NCI-H82 treated with DMSO at 0.1 percent for 48 hours (cell line): ENCODE measurements around the gene KCNG4.
A peak's percentile ranks its signal among the peaks of the same experiment; 100 is the strongest.

Experiments
- DNase-seq: peaks from one replicate; lab custom pipeline; 2025; ENCODE audit not compliant: unreplicated experiment; lab: John Stamatoyannopoulos, UW

KCNG4 gene, protein sequence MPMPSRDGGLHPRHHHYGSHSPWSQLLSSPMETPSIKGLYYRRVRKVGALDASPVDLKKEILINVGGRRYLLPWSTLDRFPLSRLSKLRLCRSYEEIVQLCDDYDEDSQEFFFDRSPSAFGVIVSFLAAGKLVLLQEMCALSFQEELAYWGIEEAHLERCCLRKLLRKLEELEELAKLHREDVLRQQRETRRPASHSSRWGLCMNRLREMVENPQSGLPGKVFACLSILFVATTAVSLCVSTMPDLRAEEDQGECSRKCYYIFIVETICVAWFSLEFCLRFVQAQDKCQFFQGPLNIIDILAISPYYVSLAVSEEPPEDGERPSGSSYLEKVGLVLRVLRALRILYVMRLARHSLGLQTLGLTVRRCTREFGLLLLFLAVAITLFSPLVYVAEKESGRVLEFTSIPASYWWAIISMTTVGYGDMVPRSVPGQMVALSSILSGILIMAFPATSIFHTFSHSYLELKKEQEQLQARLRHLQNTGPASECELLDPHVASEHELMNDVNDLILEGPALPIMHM

GRCh38 chr16:84239909-84240308 lies at the start of gene KCNG4:
Gene KCNG4 (minus strand): TSS chr16:84240012. CDS start chr16:84237485, 2,527 bp downstream.
- peak; percentile 50 for DNase-seq

DNA sequence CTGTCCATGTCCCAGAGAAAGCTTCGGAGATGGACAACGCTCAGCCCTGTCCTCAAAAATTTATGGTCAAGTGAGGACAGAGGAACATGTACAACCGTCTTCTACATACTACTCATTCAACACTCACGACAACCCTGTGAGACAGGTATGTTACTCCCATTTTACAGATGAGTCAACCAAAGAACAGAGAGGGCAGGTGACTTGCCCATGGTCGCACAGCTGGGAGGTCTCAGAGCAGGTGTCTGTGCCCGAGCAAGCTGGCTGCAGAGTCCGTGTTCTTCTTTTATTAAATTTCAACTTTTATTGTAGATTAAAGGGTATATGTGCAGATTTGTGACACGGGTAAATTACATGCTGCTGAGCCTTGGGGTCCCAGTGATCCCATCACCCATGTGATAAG lies 49.1 kb upstream of the KCNG4 start:
- DNase-seq: no peak

DNA sequence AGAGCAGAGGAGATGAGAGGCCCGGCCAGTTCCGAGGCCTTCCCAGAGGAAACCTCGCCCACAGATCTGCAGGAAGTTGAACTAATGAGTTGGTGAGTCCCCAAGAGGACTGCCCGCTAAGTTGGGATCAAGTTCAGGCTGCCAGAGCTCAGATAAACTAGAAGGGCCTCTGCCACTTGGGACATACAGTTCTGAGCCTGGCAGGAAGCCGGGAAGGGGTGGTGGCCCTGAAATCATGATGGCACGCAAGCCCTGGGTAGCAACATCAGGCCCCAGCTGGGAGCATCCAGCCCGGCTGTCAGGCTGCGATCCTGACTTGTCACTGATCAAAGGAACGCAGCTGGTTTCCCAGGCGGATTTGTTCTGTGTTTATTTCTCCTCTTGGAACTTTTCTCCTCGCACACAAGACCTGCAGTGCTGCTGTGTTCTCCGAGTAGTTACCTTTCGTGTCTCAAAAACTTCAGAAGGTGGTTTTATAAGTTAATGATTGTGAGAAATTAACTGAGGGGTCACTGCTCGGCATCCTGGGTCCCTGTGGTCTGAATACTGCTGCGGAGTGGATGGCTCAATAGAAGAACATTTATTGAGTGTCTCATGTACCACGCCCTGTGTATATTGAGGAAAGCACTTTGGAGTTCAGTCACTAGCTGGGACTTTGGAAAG lies 46.9 kb upstream of the KCNG4 start:
- no peak for DNase-seq

GRCh38 chr16:84284154-84284722 lies 44.4 kb upstream of the KCNG4 start:
- DNase-seq: peak; percentile 23

- DNase-seq: no peak
Measured at GRCh38 chr16:84283314-84284153, 43.7 kb upstream of the KCNG4 start.

DNA sequence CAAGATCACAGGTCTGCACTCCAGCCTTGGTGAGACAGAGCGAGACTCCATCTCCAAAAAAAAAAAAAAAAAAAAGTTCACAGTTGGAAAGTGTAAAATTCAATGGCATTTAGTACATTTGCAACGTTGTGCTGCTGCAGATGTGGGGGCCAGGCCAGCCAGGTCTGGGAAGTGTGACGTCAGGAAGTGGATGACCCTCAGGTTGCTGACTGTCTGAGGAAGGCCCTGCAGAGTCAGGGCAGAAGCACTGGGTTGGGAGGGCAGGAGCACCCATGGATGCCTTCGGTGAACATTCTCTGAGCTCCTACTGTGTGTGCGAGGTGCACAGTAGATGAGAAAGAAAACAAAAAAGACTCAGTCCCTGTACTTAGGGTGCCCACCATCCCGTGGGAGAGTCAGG lies 42.7 kb upstream of the KCNG4 start:
- no peak for DNase-seq

GRCh38 chr16:84281074-84281473 lies 41.3 kb upstream of the KCNG4 start:
- DNase-seq: no peak

DNA sequence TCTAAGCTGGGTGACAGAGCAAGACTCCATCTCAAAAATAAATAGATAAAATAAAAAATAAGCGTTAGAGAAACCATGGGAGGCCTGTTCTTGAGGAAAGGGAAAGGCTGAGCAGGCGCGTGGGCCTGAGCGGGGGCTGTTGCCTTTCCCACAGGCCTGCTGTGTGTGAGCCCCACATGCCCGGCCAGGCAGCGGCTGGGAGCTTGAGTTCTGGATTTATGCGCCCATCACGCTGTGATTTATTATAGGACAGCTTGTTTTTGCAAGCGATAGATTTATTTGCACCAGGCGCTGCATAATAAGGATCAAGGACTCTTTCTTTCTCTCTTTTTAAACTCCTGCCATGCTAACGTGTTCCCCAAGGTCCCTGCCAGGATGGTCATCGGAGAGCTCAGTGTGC lies 40.1 kb upstream of the KCNG4 start:
- no peak for DNase-seq

DNA sequence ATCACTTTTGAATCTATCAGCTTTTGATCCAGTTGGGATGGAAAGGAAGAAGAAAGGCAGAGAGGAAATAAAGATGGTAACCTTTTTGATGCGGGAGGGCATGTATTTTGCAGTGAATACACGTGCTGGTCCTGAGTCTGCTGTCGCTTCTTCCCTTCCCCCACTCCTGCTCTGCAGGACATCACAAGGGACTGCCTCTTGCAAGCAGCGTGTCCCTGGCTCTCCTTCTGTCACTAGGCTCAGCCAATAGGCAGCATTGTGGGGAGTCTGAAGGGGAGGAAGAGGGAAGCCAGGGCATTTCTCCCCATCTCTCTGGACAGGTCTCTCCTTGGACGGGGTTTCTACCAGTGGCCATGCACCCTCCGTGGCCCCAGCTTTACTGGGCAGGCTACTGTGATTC lies 39.2 kb upstream of the KCNG4 start:
- peak; percentile 72 for DNase-seq

DNA sequence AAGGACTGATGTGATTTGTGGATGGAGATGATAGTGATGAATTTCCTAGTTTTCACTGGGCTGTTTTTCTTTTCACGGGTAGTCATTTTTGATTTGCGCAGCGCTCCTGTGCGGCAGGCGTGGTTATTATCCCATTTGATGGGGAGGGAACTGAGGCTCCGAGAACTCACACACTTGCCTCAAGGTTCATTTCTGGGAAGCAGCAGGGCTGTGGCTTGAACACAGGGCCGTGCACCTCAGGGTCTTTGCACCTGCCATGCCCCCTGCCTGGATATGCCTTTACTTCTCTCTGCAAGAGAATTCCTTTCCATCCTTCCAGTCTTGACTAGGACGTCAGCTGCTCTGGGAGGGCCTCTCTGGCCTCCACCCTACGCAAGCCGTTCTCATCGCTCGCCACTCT lies 38.5 kb upstream of the KCNG4 start:
- DNase-seq: no peak

- DNase-seq: peak; percentile 31
Measured at GRCh38 chr16:84277244-84277823, 37.5 kb upstream of the KCNG4 start.

DNA sequence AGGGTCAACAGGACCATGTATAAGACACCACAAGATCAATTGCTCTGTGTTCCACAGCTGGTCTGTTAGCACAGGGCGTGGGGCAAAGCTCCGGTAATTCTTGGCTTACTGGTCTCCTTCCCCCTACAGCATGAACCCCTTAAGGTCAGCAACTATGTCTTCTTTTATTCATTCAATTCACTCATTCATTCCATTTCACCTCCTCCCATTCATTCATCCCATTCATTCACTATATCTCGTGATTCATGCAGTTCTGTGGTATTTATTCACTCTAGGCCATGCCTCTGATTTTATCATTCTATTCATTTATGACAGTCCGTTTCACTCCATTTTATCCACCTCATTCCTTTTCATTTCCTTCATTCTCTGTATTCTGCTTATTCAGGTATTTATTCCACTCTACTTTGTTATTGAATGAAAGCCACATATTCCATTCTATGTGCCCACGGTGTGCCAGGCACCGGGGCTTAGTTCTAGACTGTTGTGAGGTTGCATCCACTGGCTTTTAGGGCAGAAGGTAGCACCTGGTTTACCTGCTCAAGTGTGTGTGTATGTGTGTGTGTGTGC lies 35.9 kb upstream of the KCNG4 start:
- no peak for DNase-seq

DNA sequence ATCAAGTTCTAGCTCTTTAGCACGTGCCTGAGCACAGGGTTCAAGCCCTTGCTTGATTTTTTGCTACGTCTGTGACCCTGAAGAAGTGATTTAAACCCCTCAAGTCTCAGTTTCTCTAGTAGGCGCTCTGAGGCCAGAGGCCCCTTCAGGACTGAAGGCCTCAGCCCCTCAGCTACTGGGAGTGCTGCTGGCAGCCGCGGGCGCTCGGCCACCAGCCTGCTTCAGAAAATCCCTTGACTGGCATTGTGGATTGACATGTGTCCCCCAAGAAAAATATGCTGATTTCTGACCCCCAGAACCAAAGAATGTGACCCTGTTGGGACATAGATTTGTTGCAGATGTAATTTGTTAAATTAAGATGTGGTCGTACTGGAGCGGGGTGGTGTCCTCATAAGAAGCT lies 34.7 kb upstream of the KCNG4 start:
- no peak for DNase-seq

GRCh38 chr16:84272740-84273320 lies 33.0 kb upstream of the KCNG4 start:
- no peak for DNase-seq

DNA sequence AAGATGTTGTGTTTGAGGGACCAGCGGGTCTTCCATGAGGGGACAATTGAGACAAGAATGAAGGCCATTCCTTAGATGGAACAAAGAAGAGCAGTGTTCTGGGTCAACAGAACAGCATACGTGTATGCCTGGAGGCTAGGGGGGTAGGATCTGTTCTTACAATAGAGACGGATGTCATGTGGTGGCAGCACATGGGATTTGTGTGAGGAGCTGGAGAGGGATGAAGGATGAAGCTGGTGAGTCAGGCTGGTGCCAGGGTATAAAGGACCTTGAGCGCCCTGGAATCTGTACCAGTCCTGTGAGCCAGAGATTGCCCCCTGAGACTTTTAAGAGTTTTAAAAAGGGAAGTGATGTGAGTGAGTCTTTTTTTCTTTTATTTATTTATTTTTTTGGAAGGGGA lies 32.1 kb upstream of the KCNG4 start:
- peak; percentile 72 for DNase-seq

DNA sequence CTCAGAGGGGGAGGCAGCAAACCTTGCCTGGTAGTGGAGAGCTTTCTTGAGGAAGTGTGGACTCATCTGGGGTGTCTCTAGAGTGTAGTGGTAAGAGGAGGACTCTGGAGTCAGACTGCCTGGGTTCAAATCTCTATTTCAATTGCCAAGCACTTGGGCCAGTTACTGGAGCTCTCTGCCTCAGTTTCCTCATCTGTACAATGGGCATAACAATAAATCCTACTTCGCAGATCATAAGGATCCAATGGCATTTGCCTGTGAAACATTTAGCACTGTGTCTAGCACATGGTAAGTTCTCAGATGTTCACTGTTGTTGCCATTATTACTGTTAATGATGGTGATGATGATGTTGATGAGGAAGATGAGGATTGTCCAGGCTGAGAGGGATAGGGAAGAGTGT lies 31.2 kb upstream of the KCNG4 start:
- DNase-seq: no peak

DNA sequence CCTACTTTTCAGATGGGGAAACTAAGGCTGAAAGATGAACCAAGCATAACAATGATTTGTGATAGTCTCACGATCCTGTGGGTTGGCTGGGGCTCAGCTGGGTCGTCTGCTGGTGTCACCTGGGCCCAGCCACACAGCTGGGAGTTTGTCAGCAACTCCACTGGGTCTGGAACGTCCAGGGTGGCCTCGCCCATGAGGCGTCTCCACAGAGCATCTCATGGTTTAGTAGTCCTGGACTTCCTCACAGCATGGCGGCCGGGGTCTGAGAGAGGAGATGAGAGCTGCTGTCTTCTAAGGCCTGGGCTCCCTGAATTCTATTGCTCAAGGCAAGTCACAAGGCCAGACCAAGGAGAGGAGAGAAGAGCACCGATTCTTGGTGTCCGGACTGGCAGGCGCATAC lies 30.7 kb upstream of the KCNG4 start:
- no peak for DNase-seq

DNA sequence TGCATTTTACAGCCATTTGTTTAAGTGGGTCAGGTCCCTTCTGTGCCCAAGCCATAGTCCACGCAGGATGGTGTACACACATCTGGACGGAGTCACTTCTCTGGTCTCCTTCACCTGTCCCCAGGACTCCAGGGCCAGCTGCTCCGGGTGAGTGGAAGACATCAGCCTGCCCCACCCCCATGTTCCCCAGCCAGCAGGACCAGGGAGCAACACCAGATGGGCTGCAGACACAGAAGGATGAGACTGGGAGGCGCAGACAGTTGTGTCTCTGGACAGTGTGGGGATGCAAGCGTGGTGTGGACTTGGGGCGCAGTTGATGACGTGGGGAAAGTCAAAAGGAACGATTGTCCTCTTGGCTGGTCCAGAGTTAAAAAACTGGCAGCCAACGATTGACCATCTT lies 30.3 kb upstream of the KCNG4 start:
- DNase-seq: peak; percentile 77

GRCh38 chr16:84268291-84269040 lies 28.7 kb upstream of the KCNG4 start:
- DNase-seq: peak; percentile 89
